Lower leg skin (tissue), 4 donors: ENCODE measurements around the gene INHBC. TPM values are rescaled to one million over a fixed set of nuclear protein-coding genes. Genes with fewer than 3 reads are reported as not detected.
A peak's percentile ranks its signal among the peaks of the same experiment; 100 is the strongest.

Experiments used
- DNase-seq, 2 donors: peaks; one replicate each; pipeline ENCODE4 v3.0.0-alpha.2; 2019; ENCODE audit warnings: low spot score in 2 of 2
- H3K4me3 ChIP-seq: fragments of 200-600 bp; sonication (generic); 2 replicates; pipeline ENCODE4 v1.5.1; 2017; ENCODE audit warnings: mild to moderate bottlenecking, low read depth; ENCODE audit not compliant: poor library complexity, severe bottlenecking
- POLR2A ChIP-seq, 2 donors: fragments of 450-650 bp; IDR thresholded peaks; one replicate each; pipeline ENCODE4 v1.6.1; 2016 to 2017; ENCODE audit warnings: antibody characterized with exemption in 2 of 2, mild to moderate bottlenecking in 1 of 2, moderate library complexity in 1 of 2
- WGBS, 2 donors: methylation state at CpG; one replicate each; pipeline ENCODE4 v1.1.5; 2018; 5-methylcytosine and 5-hydroxymethylcytosine counted together
- intact Hi-C: fragments of 100-400 bp; cut with DNase I; formaldehyde crosslinking; loops from one replicate; pipeline ENCODE4 v1.15.0; 2023; ENCODE audit warnings: low total_unique reads
- total RNA-seq, 4 donors: library from RNA; depleted of rRNA; stranded (reverse); fragments of >200 nt; gene quantifications; one replicate each; pipeline ENCODE4 v1.1.0, GENCODE V29; 2016
- TF ChIP-seq, protein P1 (sequence below), 3 donors: fragments of 450-650 bp; IDR thresholded peaks; one replicate each; pipeline ENCODE4 v1.5.1; 2016; ENCODE audit warnings: antibody characterized with exemption in 3 of 3, mild to moderate bottlenecking in 3 of 3, moderate library complexity in 2 of 3

The INHBC gene
- total RNA-seq, 4 donors from 2014 or later, result not detected

DNA sequence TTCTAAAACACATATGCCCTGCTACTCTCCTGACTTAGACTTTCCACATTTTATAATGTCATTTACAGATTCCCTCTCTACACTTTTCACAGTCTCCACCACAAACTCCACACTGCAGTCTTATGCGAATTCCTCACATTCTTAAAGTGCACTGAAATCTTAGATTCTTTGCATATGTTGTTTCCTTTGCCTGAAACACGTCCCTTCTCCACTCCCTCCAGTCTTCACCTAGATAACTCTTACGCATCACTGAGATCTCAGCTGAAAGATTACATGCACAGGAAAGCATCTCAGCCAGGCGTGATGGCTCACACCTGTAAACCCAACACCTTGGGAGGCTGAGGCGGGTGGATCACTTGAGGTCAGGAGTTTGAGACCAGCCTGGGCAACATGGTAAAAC lies 48.9 kb downstream of the INHBC start:
- intact Hi-C loops, result no loop called here
- WGBS, 2 donors, result 61 to 63% methylated on average over 5 of the region's 5 CpGs
- no peak overlapping the region for H3K4me3 ChIP-seq
- TF ChIP-seq POLR2A (IDR thresholded peaks at IDR 0.05), result no peak
- TF ChIP-seq, protein P1, sequence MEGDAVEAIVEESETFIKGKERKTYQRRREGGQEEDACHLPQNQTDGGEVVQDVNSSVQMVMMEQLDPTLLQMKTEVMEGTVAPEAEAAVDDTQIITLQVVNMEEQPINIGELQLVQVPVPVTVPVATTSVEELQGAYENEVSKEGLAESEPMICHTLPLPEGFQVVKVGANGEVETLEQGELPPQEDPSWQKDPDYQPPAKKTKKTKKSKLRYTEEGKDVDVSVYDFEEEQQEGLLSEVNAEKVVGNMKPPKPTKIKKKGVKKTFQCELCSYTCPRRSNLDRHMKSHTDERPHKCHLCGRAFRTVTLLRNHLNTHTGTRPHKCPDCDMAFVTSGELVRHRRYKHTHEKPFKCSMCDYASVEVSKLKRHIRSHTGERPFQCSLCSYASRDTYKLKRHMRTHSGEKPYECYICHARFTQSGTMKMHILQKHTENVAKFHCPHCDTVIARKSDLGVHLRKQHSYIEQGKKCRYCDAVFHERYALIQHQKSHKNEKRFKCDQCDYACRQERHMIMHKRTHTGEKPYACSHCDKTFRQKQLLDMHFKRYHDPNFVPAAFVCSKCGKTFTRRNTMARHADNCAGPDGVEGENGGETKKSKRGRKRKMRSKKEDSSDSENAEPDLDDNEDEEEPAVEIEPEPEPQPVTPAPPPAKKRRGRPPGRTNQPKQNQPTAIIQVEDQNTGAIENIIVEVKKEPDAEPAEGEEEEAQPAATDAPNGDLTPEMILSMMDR (IDR thresholded peaks at IDR 0.05), result no peak
- DNase-seq, result no peak

DNA sequence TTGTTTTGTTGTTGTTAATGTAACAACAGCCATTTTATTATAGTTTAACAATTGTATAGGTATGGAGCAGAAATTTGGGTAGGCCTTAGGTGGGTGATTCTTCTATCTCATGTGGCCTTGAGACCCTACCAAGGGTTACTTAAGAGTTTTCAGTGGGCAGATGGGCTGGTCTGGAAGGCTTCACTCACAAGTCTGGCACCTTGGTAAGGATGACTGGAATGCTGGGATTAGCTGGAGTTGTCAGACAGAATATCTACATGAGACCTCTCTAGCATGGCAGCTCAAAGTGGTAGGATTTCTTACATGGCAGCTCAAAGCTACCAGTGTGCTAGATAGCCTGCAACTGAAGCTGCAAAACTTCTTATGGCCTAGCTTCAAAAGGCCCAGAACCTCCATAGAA lies 51.1 kb downstream of the INHBC start:
- DNase-seq, result no peak
- intact Hi-C loops, result no loop called here
- TF ChIP-seq, protein P1 (IDR thresholded peaks at IDR 0.05), result no peak
- TF ChIP-seq POLR2A (IDR thresholded peaks at IDR 0.05), result no peak
- no peak overlapping the region for H3K4me3 ChIP-seq

- intact Hi-C loops, result no loop called here
- TF ChIP-seq POLR2A (IDR thresholded peaks at IDR 0.05), result no peak
- TF ChIP-seq, protein P1 (IDR thresholded peaks at IDR 0.05), result no peak
- 88% methylated on average over 27 of the region's 27 CpGs for WGBS, 2 donors
- DNase-seq, result no peak
- H3K4me3 ChIP-seq, result no peak overlapping the region
These were observed 52.5 kb downstream of the INHBC start for GRCh38 chr12:57487055-57487596.

DNA sequence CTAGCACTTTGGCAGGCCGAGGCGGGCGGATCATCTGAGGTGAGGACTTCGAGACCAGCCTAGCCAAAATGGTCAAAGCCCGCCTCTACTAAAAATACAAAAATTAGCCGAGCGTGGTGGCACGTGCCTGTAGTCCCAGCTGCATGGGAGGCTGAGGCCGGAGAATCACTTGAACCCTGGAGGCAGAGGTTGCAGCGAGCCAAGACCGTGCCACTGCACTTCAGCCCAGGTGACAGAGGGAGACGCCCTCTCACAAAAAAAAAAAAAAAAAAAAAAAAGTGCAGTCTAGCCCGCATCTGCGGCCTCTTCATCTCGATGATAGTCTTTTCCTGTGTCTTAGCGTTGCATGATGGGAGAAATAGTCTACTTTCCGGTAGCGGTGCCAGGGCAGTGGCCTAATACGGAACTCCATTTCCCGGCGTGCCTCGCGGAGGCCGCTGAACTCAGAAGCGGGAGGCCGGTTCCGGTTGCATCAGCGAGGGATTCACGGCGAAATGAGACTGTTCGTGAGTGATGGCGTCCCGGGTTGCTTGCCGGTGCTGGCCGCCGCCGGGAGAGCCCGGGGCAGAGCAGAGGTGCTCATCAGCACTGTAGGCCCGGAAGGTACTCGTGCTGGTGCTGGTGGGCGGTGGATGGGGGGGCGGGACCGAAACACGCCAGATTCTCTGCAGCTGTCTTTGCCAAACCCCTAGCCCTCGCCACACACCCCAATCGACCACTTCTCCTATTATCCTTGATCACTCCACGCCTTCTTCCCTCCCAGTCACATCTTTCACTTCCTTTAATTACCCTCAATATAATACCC lies 53.2 kb downstream of the INHBC start, which contains the start of gene MARS1:
Gene MARS1 (plus strand): TSS at position 472 of the 805 bp plus-strand sequence. CDS start 23 bp downstream, at position 495.
- DNase-seq, result peak; percentile 96 to 99
- peak within 1 kb of the TSS; percentile 77 for H3K4me3 ChIP-seq
- intact Hi-C loops, result no loop called here
- TF ChIP-seq, protein P1 (IDR thresholded peaks at IDR 0.05), result no peak
- no peak for TF ChIP-seq POLR2A (IDR thresholded peaks at IDR 0.05)
- WGBS, 2 donors, result 9 to 11% methylated on average over 41 to 45 of the region's 47 CpGs

DNA sequence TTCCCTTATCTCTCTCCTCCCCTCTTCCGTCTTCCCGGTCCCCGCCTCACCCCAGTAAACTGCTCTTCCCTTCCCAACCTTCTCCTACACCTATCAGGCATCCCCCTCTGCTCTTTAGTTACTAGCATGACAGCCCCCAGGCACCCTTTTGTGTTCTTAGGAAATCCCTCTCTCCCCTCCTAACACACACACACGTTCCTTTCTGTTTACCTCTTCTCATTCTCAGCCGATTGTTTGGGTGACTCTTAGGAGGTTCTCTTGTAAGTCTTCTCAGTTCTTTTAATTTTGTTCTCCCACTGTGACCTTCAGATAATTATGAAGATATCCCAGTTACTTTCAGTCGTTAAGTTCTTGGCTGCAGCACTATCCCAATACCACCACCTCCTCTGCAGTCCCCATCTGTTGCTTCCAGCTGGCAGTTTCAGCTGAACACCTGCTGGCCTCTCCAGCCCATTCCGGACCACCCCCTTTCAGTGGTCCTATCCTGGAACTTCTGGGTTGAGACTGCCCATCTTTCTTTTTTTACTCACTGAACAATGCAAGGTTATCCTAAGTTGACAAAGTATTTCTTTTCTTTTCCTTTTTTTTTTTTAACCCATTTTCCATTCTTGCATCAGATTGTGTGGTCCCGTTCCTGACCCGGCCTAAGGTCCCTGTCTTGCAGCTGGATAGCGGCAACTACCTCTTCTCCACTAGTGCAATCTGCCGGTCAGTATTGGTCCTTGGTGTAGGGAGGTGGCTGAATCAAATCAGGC lies 54.0 kb downstream of the INHBC start:
- peak overlapping the region; percentile 77 for H3K4me3 ChIP-seq
- TF ChIP-seq, protein P1 (IDR thresholded peaks at IDR 0.05), result no peak
- TF ChIP-seq POLR2A (IDR thresholded peaks at IDR 0.05), result no peak
- 30 to 31% methylated on average over 11 of the region's 11 CpGs for WGBS, 2 donors
- intact Hi-C loops, result no loop called here
- DNase-seq, result no peak
